ENCODE measurements around the gene MUC4.

DNA sequence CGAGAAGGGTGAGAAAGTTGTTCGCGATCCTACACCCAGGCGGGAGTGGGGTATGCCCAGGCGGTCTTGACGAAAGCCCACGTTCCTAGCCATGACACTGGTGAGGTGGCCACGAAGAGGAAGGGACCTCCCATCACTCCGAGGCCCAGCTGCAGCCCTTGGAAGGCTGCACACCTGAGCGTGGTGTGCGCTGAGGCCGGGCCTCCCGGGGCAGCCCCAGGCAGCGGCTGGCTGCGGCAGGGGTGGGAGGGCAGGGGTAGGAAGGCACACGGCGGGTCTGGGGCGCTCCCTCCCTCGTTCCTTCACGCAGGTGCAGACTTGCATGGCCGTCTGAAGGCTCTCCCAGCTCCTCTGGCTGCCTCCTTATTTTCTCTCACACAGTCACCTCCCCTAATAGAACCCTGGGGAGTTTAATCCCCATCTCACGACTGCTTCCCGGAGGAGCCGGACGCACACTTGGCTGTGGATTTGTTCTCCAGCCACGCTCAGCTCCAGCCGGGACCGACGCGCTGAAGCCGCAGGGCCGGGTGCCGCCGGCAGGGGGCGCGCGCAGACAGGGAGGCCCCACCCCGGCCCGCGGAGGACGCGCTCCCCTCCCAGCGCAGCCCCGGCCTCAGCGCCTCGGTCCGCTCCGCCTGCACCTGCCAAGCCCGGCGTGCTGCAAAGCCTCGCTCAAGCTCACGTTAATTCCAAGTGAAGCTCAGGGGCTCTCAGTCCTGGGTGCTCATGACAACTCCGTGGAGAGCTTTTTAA, 37.8 kb upstream of the MUC4 start:
- TF ChIP-seq, protein P1, sequence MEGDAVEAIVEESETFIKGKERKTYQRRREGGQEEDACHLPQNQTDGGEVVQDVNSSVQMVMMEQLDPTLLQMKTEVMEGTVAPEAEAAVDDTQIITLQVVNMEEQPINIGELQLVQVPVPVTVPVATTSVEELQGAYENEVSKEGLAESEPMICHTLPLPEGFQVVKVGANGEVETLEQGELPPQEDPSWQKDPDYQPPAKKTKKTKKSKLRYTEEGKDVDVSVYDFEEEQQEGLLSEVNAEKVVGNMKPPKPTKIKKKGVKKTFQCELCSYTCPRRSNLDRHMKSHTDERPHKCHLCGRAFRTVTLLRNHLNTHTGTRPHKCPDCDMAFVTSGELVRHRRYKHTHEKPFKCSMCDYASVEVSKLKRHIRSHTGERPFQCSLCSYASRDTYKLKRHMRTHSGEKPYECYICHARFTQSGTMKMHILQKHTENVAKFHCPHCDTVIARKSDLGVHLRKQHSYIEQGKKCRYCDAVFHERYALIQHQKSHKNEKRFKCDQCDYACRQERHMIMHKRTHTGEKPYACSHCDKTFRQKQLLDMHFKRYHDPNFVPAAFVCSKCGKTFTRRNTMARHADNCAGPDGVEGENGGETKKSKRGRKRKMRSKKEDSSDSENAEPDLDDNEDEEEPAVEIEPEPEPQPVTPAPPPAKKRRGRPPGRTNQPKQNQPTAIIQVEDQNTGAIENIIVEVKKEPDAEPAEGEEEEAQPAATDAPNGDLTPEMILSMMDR (IDR thresholded peaks at IDR 0.05; ENCODE audit: borderline replicate concordance, extremely low read depth, low read length, poor library complexity, severe bottlenecking) = no peak
- no peak for TF ChIP-seq EZH2 (IDR thresholded peaks at IDR 0.05; ENCODE audit: borderline replicate concordance, low read depth, low read length, severe bottlenecking)

All from DND-41 (cell line).